Left renal cortex interstitium (tissue), 4 donors: Measurements from ENCODE around the gene SPATA9. TPM values are rescaled to one million over a fixed set of nuclear protein-coding genes. Genes with fewer than 3 reads are reported as not detected.

Experiments
- DNase-seq, 4 donors: peaks; one replicate each; pipeline ENCODE4 v3.0.0-alpha.2; 2013; ENCODE audit warnings: low read depth in 4 of 4, low spot score in 2 of 4, missing footprints in 1 of 4
- polyA plus RNA-seq, 4 donors: library from polyadenylated mRNA; unstranded; fragments of 120-200 nt; gene quantifications; one replicate each; pipeline ENCODE4 v1.2.1, GENCODE V29; 2013; ENCODE audit not compliant: insufficient read length in 4 of 4

SPATA9 gene, protein sequence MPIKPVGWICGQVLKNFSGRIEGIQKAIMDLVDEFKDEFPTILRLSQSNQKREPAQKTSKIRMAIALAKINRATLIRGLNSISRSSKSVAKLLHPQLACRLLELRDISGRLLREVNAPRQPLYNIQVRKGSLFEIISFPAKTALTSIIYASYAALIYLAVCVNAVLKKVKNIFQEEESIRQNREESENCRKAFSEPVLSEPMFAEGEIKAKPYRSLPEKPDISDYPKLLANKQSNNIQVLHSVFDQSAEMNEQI
- polyA plus RNA-seq, result 1 to 10 TPM; 1.1 to 2.3 (median 1.9) TPM

DNA sequence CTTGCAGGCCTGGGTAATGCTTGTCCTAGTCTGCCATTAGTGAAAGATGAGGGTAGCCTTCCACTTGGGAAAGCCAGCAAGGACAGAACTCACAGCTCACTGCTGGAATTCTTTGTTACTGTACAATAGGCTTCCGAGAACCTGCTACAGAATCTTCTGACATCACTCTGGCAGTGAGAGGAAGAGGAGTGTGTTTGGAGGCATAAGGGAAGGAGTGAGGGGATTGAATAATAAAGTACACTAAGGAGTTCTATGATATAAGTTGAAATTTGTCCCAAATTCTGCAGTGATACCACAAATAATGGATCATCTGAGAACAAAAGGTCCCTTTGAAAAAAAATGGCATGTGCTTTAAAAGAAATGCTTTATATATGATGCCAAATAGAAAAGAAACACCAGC is at the start of gene SPATA9:
TSS of gene SPATA9 (minus strand) at position 101 of the 400 bp plus-strand sequence. CDS start 137 bp downstream, outside the sequence.
- DNase-seq, result no peak

DNA sequence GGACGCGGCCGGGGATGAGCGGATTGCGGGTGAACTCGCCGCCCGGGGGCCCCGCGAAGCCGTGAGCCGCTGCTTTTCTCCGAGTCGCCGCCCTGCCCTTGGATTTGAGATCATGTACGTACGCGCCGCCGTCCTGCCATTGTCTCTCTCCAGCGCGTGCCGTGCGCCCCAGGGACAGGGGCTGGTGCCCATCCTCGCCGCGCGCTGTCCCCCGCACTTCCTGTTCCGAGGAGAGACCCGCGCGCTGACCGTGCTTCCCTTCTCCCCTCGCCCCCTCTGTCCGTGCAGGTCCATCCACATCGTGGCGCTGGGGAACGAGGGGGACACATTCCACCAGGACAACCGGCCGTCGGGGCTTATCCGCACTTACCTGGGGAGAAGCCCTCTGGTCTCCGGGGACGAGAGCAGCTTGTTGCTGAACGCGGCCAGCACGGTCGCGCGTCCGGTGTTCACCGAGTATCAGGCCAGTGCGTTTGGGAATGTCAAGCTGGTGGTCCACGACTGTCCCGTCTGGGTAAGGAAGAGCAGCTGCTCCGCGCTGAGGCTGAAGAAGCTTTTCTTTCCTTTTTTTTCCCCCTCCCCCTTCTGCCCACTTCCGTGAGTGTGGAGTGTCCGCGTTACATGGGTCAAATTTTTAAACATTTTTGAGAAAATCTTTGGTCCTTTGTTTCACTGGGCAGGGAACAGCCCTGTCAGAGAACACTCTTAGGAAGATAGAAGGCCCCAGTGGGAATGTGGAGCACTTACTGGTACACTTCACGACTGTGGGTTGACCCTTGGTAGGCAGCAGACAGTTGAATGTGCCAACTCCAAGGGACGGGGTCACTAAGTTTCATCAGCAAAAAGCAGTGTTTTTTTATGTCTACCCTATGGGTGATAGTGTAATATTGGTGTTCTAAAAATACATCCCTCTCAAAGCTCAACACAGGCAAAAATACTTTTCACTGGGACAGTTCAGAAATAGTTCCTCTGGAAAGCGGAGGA is 49.1 kb upstream of the SPATA9 start:
- peak in 2 of 4 donors; percentile 44 to 63 for DNase-seq

DNA sequence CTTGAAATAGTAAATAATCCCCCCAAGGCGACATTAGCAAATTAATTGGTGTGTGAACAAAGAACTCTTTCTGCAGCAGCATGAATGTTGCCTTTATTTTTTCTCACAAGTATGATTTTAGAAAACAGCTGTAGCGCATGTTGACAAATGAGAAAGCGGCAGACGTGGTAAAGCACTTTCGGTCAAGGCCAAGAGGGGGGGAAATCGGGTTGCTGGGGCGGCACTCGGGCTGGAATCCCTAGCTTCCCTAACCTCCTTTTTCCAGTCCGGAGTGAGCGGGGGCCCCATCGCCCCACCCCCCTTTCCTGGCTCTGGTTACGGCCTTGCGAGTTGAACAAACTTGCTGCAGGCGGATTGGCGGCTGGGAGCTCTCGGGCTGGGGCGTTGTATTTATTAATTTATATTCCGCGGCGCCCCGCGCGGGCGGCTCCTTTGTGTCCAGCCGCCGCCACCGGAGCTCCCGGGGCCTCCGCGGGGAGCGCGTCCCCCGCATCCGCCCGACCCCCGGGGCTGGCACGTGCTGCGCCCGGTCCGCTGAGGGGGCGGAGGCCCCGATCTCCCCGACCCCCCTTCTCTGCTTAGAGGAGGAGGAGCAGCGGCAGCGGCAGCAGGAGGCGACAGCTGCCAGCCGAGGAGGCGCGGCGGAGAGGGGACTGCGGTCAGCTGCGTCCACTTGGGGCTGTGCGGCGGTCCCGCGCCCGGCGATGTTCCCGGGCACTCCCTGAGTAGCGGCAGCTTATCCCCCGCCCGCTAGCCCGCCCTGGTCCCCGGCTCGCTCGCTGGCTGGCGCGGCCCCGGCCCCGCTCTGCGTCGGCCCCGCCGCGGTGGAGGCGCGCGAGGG is 48.2 kb upstream of the SPATA9 start, which contains the start of gene RHOBTB3:
TSS of gene RHOBTB3 (plus strand) at position 607 of the 841 bp plus-strand sequence. CDS start 347 bp downstream, outside the sequence.
- peak; percentile 68 to 86 (median 80) for DNase-seq

DNA sequence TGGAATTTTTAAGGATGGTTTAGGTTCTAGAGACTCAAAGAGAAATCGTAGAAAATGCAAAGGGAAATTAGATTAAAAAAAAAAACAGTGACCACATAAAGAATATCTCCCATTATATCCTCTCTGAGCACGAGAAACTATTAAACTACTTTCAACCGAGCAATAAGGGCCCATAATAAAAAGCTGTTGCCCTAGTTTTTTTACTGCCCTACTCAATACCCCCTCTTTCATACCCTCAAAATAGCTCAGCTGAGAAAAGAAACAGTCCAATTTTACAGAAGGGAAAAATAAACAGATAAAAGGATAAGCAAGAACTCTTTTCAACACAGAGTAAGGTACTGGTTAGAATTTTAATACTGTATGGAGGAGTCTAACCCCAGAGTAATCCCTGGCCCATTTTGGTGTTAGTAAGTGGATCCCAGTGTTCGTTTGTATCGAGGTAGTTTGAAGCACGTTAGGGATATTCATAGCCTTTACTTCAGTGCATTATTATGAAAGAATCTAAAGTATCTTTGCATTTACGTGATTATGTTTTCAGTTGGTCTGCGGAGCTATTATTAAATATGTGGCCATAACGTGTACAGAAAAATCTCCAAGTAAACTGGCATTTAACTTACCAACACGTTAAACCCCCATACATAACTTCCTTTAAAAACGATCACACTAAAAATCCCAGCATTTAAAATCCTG is 47.4 kb upstream of the SPATA9 start:
- DNase-seq, result no peak

DNA sequence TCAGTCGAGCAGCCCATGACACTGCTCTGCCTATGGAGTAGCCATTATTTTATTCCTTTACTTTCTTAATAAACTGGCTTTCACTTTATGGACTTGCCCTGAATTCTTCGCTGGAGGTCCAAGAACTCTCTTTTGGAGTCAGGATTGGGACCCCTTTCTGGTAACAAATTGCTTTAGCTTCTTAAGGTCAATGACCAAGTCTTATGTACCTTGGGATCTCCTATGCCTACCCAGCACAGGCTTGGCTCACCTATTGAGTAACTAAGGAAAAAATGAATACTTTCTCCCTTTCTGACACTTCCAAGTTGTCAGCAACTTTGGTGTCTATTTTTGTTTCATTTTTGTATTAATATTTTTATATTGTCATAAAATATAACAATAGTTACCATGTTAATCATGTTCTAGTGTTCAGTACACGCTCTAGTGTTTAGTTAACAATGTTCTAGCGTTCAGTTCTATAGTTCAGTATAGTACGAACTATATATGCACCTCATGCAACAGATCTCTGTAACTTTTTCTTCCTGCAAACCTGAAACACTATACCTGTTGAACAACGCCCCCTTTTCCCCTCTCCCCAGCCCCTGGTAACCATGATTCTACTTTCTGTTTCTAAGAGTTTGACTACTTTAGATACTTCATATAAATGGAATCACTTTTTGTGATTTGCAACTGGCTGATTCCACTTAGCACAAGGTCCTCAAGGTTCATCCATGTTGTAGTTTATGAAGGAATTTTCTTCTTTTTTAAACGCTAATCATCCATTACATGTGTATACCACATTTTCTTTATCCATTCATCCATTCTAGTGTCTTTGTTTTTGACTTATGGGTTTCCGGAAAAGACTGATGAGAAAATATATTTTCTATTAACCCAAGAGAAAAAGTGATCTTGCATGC is 46.6 kb upstream of the SPATA9 start:
- no peak for DNase-seq

DNA sequence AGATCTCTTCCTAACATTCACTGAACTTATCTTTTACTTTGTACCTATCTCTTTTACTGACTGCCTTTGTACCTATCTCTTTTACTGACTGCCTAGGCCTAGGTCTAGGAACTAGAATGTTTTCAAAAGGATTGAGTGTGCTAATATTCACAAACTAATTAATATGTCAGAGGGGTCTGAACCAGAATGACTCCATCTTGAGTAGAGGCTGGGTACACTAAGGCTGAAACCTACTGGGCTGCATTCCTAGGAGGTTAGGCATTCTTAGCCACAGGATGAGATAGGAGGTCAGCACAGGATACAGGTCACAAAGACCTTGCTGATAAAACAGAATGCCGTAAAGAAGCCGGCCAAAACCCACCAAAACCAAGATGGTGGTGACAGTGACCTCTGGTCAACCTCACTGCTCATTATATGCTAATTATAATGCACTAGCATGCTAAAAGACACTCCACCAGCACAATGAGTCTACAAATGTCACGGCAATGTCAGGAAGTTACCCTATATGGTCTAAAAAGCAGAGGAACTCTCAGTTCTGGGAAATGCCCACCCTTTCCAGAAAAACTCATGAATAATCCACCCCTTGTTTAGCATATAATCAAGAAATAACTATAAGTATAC is 45.8 kb upstream of the SPATA9 start:
- no peak for DNase-seq

DNA sequence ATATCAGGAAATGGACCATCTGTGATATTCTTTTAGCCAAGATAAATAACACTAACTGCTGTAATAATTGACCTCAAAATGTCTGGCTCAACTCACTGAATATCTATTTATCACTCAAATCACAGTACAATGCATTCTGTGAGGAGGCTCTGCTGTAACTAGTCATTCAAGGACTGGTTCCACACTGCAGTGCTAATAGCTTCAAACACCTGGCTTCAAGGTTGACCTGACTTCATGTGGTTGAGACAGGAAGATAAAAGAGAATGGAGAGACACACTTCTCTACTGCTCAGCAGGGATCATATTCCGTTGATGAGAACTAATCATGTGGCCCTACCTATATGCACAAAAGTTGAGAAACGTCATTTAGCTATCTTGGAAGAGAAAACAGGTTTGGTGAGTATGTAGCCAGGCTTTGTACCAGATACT is 45.0 kb upstream of the SPATA9 start:
- DNase-seq, result no peak

DNA sequence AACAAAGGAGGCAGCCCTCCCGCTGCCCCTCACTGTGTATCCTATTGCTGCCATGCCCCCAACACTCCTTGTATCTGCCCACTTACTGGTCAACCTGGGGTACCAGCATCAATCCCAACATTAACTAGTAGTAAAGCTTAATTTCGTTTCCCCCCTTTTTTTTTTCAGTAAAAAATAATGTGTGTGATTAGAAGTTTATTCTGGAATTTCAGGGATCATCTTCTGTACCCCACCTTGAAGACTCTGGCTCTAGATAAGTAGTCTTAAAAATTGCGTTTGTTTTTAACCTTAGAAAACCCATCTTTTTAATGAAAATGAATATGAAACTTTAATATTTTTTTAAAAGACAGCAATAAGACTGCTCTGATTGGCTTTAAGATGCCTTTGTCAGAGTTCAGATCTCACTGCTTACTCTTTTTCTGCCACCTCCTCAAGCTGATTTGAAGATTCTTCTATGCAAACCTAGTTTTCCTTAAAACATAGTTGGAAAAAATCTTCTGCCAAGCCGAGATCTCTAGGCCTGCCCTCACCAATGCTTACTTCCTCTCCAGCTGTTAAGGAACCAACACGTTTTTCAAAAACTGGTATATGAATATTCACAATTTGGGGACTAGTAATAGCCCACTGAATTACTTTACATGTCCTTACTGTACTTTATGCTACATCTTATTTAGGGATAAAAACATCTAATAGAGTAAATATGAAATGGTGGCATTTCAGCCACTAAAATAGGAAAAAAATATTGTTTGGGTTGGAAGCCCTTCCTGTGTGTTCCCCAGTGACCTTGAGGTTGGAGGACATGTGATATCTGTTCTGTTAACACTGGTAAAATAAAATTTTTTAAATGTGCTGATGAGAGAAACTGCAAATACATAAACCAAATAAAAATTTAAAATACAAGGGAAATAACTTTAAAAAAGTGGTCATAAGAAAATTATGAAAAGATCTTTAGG is 44.3 kb upstream of the SPATA9 start:
- no peak for DNase-seq

DNA sequence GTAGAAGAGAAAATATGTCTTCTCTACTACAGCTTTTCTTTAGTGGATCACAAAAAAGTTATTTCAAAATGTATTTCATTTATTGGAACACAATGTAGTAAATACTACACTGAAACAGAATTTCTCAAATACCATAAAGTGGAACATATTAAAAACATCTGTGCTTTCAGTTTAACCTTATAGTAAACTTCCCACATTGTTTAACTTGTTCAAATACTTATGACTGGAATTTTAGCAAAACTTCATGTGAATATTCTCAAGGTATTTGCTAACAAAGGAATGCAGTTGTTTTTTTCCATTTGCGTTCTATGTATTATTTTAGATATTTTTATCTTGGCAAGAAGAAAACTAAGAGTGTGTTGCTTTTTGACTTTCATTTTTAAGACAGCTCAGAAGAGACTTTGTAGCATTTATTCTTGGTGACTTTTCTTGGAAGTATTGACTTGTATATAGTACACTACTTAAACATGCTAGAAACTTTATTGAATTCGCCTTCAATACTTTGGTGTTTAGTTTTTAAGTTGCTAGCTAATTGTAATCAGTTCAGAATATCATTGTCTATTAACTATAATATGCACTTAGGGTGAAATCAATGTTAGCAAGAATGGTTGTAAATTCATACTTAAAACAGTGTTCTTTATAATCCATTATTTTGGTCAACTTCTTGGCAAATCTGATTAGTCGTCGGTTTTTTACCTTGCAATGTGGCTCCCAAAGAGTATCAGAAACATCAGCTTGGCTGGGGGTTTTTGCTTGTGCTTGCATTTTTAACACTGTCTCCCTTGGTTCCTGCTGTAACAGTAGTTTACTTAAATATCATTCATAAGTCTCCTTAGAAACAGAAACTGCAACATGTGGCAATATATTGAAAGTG is 43.4 kb upstream of the SPATA9 start:
- DNase-seq, result no peak

DNA sequence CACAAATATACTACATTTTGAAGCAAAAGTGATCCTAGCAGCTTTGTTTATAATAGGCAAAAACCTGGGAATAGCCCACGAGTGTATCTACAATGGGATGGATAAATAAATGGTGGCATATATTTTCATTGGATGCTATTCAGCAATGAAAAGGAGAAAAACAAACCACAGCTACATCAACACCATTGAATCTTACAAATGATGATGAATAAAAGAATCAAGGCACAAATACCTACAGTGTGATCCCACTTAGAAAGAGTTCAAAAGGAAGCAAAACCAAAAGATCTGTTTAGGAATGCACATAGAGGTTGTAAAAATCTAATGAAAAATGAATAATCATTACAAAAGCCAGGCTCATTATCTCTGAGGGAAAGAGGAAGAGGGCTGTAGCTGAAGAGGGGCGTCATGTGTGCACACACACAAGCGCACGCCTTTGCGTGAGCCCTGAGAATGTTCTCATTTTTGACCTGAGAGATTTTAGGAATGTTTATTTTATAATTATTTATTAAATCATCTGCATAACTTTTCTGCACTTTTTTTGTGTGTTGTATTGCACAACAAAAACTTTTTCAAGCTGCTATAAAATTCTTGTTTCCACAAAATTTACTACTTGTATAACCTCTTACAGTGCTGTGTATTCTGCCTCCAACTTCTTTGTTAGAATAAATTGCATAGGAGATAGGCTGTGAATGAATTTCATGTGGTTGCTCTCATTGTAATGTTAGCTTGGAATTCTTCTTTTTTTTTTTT is 42.5 kb upstream of the SPATA9 start:
- DNase-seq, result no peak

DNA sequence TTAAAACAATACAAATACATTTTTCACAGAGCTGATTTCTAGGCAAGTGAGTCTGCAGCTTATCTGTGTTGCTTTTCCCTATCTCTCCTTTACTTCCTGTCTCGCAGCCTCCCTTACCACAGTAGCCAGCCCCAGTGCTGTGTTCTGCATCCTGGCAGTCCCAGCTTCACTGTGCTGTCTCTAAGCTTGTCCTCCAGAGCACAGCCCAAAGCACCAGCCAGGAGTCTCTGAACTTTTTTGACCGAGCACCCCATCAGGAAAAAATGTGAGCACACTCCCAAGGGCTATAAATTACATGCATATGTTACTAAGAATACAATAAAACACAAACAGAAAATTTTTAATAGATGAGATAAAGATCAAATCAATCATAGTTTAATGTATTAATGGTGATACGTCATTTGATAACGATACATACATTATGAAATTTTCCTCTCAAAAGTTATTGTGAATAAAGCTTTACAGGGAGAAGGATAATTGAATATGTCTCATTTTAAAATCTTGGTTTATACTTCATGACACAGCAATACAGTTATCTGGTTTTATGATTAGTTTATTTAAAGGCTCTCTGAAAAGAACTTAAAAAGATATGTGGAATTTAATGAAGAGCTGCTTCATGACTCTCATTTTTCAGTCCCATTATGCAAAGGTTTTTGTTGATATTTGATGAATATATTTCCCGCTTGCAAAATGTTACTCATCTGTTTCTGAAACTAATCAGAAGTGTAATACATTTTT is 41.0 kb upstream of the SPATA9 start:
- DNase-seq, result no peak

DNA sequence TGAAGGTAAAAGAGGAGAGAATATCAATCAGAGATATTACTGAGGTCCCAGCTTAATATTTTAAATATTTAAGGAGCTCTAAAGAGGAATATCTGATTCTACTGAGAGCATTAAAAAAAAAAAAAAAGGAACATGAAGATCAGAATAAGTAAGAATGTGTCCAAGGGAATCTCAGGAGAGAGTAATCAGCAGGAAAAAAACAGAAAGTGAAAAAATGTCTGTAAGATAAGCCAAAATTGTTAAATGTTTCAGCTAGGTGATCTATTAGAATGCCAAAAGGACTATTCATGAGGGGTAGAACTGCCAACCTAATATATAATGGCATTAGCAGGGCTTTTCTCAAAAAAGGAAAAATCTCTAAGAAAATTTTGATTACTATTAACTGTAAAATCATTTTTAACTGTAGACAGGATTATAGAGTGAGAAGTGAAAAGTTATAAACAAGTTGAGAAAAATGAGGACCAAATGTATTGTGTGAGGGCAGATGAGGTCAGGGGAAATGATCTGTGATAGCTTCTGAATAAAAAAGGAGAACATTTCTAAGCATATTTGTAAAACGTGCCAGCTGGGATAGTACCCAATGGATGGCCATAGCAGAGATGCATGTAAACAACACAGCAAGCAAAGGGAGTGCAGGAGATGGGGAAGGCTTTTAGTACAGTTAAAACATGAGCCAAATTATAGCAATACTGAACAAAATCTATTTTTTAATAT is 38.9 kb upstream of the SPATA9 start:
- DNase-seq, result no peak

DNA sequence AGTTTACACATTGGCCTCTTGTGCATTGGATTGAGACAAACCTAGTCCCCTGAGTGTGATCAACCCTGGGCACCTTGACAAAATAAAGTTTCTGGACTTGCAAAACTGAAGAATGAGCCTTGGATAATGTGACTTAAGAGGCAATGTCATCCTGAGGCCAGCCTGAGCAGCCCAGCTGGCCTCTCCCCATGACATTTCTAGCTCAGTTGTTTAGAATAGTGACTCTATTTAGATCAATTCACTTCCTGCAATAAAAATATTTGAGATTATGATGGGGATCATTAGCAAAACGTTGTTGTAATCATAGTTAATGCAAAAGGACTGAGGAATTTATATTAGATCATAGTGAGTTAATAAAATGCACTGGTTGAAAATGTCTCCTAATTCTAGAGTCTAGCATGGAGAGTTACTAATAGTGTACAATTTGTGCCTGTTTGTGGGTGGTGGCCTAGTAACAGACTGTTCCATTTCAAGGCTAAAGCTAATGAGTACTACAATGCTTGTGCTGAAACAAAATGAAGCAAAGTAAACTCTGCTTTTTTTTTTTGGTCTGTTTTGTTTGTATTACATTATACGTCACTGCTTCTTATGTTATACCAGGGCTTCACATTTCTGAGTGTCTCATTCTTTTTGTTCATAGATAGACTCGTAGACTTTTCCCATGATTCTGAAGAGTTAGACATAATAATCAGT is 37.4 kb upstream of the SPATA9 start:
- DNase-seq, result no peak

DNA sequence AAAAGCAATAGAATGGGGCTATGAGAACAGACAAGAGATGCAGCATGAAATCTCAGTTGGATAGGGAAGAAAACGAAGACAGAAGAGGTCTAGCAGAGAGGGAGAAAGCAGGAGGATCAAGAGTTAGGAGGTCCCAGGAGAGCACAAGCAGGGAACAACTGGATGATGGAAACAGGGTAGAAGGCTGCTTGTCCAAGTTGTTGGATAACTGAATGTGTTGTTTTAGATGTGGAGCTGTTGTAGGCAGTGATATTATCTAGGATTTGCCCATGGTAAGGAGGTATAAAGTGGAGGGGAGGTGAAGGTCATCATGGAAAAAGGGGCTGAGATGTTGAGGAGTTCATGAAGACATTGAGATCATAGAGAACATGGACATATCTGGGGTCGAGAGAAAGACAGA is 35.9 kb upstream of the SPATA9 start:
- no peak for DNase-seq
